RKO (cell line): ENCODE measurements around the gene CCNYL1.
"Not testable (repeated sequence)": the region's sequence is repeated elsewhere in the genome, so short reads cannot be mapped to it uniquely, and the experiment has no call there.

Experiments
- DNase-seq: peaks from one replicate; pipeline ENCODE4 v3.0.0-alpha.2; 2016; ENCODE audit warnings: low spot score

Gene CCNYL1

DNA sequence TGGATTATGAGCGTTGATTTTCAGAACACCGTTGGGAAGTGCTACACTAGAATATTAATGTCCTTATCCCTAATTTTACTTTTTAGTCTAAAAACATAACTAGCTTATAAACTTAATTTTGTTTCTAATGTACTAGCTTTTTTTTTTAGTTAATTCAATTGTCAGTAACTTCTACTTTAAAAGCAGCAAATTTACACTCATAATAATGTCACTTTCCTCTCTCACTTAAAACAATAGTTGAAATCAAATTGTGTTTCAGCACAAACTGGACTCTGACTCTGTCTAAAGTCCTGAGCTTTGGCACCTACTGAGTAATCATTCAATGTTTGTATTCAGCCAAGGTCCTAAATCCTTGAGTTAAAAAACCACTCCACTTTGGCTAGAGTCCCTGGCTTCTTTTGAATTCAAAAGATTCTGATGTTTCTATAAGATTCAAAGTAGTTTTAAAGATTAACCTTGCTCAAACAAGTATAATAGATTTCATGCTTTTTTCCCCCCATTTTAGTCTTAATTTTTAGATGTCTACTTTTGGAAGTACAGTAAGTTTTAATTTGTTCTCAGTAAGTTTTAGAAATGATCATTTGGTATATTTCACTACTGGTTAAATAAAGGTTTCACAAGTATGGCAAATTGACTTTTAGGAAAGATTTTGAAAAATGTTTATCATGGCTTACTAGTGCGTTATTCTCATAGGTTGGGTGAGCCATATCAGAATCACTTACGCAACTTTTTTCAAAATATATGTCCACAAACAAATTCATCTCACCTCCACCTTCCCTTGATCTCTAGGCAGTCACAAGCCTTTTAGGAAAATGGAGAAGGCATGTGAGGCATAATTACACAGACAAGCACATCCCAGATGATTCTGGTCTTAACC lies 23.4 kb downstream of the CCNYL1 start:
- no peak for DNase-seq

DNA sequence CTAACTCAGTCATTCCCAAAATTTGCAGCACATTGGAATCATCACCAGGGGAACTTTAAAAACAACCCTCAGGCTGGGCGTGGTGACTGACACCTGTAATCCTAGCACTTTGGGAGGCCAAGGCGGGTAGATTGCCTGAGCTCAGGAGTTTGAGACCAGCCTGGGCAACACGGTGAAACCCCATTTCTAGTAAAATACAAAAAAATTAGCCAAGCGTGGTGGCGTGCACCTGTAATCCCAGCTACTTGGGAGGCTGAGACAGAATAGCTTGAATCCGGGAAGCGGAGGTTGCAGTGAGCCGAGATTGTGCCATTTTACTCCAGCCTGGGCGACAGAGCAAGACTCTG lies 24.0 kb downstream of the CCNYL1 start:
- not testable (repeated sequence) for DNase-seq

- DNase-seq = no peak
Observed at GRCh38 chr2:207743514-207743913, 32.1 kb downstream of the CCNYL1 start.

DNA sequence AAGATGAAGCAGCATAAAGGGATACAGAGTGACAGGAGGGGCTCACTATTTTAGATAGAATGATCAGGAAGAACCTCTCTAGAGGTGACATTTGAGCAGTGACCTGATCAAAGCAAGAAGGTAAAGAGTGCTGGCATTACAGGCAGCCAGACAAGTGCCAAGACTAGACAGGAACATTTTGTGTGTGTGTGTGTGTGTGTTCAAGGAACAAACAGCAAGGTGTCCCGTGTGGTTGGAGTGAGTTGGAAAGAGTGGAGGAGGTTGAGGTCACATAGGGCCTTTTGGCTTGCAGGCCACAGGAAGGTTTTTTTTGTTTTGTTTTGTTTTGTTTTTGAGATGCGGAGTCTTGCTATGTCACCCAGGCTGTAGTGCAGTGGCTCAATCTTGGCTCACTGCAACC lies 32.6 kb downstream of the CCNYL1 start:
- no peak for DNase-seq

- DNase-seq = no peak
Observed at GRCh38 chr2:207744451-207744850, 33.0 kb downstream of the CCNYL1 start.

DNA sequence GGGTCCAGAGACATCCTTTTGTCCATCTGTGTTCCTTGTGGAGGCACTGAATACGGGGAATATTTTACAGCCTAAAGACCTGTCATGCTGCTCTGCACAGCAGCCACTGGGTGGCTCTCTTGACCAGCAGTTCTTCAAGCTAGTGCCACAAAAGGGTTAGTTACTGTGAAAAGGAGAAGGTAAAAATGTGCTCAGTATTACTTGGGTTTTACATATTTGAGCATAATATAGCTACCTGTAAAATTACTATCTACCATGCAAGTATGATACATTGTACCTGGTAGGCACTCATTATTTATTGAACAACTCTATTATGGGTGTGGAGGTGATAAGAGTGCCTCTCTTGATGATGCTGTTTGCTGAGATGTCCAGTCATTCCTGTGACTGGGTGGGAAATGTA lies 34.7 kb downstream of the CCNYL1 start:
- DNase-seq = peak; percentile 74

DNA sequence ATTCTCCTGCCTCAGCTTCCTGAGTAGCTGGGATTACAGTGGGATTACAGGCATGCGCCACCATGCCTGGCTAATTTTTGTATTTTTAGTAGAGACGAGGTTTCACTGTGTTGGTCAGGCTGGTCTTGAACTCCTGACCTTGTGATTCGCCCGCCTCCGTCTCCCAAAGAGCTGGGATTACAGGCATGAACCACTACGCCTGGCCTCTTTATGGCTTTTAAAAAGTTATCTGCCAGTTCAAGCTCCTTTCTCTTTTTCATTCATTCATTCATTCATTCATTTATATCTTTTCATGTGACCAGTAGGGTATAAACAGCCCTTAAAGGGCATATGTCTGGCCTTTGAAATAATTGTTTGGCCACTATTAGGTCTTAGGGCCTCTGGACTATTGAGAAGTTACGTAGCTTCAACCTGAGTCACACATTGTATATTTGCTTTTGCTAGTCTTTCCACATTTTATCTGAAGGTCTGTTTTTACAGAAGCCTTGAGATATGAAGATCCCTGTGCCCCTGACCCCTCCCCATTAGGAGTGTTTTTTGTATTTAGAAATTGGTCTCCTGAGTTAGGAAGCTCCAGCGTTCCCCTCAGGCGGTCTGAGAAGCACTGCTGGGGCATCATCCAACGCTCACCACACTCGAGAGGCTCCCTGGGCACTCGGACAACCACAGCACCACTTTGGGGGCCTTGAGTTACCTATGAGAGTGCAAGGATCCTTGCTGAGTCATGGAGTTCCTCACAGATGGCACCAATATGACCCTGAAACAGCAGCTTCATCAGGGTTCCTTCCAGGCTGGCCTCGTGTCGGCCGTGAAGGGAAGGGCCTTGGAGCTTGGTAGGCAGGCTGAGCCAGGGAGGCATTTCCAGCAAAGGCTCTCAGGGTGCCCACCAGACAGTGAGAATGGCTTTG lies 36.5 kb downstream of the CCNYL1 start:
- no peak for DNase-seq

DNA sequence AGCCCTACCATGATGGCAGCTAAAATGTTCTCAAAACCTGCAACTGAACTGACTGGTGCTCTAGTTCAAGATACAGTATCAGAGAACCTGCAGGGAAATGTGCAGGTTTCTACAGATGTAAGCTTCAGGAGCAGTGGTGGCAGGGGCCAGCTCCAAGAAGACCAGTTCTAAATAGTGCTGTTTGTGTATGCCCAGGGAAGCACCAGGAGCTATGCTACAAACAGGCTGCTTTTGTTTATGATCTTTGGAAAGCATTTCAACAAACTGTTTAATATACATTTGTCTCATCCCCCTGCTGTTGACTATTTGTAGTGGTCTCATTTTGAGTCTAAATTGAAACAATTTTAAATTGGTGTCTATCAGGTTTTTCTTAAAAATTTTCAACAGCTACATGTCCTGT lies 37.6 kb downstream of the CCNYL1 start:
- no peak for DNase-seq

- DNase-seq = no peak
Observed at GRCh38 chr2:207749873-207750272, 38.4 kb downstream of the CCNYL1 start.

GRCh38 chr2:207750345-207750744 lies 38.9 kb downstream of the CCNYL1 start:
- no peak for DNase-seq

DNA sequence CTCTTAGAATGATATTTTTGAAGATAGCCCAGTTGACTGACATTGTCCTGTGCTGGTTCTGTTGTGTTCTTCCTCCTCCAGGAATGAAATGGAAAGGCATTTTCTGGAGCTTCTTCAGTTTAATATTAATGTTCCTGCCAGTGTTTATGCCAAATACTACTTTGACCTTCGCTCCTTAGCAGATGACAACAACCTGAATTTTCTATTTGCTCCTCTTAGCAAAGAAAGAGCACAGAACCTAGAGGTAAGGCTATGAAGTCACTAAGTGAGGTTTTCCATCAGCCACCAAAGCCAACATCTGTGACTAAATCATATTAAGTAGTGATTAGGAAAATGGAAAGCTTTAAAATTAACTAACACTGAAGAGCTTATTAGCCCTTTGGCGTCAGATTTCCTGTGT lies 39.4 kb downstream of the CCNYL1 start:
- no peak for DNase-seq

- not testable (repeated sequence) for DNase-seq
Observed at GRCh38 chr2:207753688-207754087, 42.2 kb downstream of the CCNYL1 start.

DNA sequence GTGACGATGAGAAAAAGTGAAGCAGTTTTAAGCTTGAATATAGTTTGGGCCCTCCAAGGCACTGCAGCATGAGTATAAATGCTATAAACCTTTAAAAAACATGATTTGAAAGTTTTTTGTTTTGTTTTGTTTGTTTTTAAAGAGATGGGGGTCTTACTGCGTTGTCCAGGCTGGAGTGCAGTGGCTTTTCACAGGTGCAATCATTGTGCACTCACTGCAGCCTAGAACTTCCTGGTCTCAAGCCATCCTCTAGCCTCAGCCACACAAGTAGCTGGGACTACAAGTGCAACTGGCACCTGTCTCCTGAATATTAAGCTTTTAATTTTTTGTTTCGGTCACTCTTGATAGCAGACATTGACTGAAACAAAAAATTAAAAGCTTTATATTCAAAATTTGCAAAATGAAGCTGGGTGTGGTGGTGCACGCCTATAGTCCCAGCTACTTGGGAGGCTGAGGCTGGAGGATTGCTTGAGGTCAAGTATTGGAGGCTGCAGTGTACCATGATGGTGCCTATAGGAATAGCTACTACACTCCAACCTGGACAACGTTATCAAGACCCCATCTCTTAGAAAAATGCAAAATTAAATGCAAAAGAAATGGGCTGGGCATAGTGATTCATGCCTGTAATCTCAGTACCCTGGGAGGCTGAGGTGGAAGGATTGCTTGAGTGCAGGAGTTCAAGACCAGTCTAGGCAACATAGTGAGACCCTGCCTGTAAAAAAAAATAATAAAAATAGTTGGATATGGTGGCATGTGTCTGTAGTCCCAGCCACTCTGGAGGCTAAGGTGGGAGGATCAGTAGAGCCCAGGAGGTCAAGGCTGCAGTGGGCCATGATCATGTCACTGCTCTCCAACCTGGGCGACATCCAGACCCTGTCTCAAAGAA lies 43.3 kb downstream of the CCNYL1 start:
- no peak for DNase-seq

- no peak for DNase-seq
Observed at GRCh38 chr2:207758025-207758424, 46.6 kb downstream of the CCNYL1 start.

DNA sequence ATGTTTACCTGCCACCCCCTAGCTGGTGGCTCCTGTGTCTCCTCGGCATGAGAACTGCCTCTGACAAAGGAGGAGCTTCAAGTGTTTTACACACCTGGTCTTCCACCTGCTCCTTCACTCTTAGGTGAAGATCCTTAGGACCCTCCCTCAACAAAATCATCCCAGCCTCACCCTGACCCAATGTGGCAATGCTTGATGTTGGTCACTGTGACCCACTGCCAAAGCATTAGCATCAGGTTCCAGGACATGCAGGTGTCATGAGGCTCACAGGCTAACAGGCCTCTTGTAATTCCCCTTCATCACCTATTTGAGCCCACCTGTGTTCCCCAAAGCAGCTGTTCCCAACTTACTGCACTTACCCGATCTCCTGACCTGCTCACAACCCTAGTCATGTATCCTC lies 48.5 kb downstream of the CCNYL1 start:
- no peak for DNase-seq

- no peak for DNase-seq
Observed at GRCh38 chr2:207760453-207760852, 49.0 kb downstream of the CCNYL1 start.

GRCh38 chr2:207761426-207761825 lies 50.0 kb downstream of the CCNYL1 start:
- DNase-seq = not testable (repeated sequence)

- no peak for DNase-seq
Observed at GRCh38 chr2:207762146-207762545, 50.7 kb downstream of the CCNYL1 start.

DNA sequence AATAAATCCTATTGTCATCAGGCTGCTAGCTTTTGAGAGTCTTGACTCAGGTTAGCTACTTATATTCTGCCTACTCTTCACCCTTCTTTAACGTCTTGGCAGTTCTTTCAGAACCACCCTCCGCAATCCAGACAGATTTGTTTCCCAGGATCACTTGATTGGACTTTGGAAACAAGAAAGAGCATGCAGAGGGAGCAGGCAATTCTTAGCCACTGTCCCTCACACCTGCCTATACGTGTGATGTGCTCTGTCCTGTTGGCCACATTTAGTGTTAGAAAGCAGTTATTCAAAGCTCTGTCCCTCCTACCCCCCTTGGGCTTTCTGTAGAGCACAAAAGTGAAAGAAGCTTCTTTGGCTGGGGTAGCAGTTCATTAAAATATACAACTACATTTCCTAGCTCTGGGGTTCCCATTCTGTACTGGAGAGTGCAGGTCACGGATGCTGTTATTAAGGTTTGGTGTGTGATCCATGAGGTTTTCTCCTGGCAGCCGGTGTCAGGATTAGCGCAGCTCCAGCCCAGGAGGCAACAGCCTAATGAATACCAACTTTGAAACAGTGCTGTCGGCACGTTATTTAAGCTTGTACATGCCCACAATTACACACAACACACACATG lies 52.0 kb downstream of the CCNYL1 start:
- no peak for DNase-seq

DNA sequence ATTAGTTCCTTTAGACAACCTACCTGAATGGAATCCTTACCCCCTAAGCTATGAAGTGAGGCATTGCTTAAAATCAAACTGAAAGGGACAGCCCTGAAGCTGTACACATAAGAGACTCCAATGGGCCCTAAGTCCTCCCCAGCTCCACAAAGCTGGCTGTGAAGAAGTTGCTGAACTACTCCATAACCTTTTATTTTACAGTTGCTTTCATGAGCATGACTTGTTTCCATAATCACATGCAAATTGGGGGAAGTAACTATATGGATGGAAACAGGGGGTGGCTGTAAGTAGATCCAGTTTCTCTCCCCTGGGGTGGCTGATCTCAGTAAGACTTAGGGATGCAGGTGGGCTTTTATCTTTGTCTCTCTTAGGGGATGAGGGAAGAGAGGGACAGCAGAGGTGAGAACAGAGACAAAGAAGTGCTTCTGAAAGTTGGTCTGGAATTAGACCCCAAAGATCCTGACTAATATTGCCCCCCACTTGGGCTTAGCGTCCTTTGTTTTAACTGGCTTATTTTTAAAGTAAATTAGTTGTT lies 52.7 kb downstream of the CCNYL1 start:
- no peak for DNase-seq

DNA sequence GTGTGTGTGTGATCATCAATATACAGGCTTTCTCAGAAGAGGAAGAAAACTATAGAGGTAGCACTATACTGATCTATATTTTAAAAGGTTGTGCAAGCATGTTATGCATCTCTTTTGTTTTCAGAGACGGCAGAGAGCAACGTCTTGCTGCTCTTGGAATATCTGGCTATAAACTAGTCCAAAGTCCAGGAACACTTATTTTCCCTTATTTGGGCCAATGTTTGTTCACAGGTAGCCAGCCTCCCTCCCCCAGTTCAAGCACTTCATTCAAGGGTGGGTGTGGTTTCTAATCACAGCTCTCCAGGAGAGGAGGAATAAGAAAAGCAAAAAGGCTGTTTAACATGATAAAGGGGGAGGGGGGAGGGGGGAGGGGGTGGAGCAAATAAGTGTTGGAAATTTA lies 54.1 kb downstream of the CCNYL1 start:
- DNase-seq = no peak
